GM23338 (cell line): ENCODE data around the gene ARID4A. TPM values are rescaled to one million over a fixed set of nuclear protein-coding genes. Genes with fewer than 3 reads are reported as not detected.

ENCODE experiments used
- ATAC-seq: fragments of 200-7000 bp; cut with Tn5 transposase; 3 replicates; pipeline ENCODE4 v1.9.1; 2020
- DNase-seq: peaks from one replicate; pipeline ENCODE4 v3.0.0-alpha.2; 2015; ENCODE audit warnings: low spot score
- H2AFZ ChIP-seq: fragments of 200-600 bp; sonication (generic); 2 replicates; pipeline ENCODE4 v1.8.0; 2016; ENCODE audit warnings: antibody characterized with exemption, mild to moderate bottlenecking, moderate library complexity
- H3F3A ChIP-seq: fragments of 200-600 bp; sonication (generic); replicated peaks from 2 replicates; pipeline ENCODE4 v1.8.0; 2017; ENCODE audit warnings: antibody characterized with exemption, mixed run types, low read depth
- H3K27ac ChIP-seq: fragments of 200-600 bp; sonication (generic); 2 replicates; pipeline ENCODE4 v1.6.1; 2016; ENCODE audit warnings: low read depth
- H3K27me3 ChIP-seq: fragments of 200-600 bp; sonication (generic); 2 replicates; pipeline ENCODE4 v1.8.0; 2016; ENCODE audit warnings: mild to moderate bottlenecking, mixed run types, moderate library complexity; ENCODE audit not compliant: insufficient read depth
- H3K36me3 ChIP-seq: fragments of 200-600 bp; sonication (generic); 2 replicates; pipeline ENCODE4 v1.8.0; 2016; ENCODE audit warnings: mild to moderate bottlenecking; ENCODE audit not compliant: insufficient read depth
- H3K4me1 ChIP-seq: fragments of 200-600 bp; sonication (generic); 2 replicates; pipeline ENCODE4 v1.8.0; 2016; ENCODE audit warnings: mild to moderate bottlenecking, moderate library complexity; ENCODE audit not compliant: insufficient read depth
- H3K4me2 ChIP-seq: fragments of 200-600 bp; sonication (generic); 2 replicates; pipeline ENCODE4 v1.7.1; 2017; ENCODE audit warnings: mixed run types
- H3K4me3 ChIP-seq: fragments of 200-600 bp; sonication (generic); 2 replicates; pipeline ENCODE4 v1.6.1; 2016; ENCODE audit warnings: mixed run types
- H3K79me2 ChIP-seq: fragments of 200-600 bp; sonication (generic); replicated peaks from 2 replicates; pipeline ENCODE4 v1.8.0; 2017; ENCODE audit warnings: mild to moderate bottlenecking; ENCODE audit not compliant: insufficient read depth
- H3K9me2 ChIP-seq: fragments of 200-600 bp; sonication (generic); 2 replicates; pipeline ENCODE4 v1.8.0; 2017; ENCODE audit not compliant: insufficient read depth
- H4K20me1 ChIP-seq: fragments of 200-600 bp; sonication (generic); replicated peaks from 2 replicates; pipeline ENCODE4 v1.8.0; 2017; ENCODE audit warnings: mild to moderate bottlenecking; ENCODE audit not compliant: insufficient read depth
- H3K27ac Mint-ChIP-seq: 2 replicates; pipeline ENCODE4 v1.8.0; 2020; ENCODE audit warnings: inconsistent platforms, mild to moderate bottlenecking, moderate library complexity, mixed read lengths
- H3K27me3 Mint-ChIP-seq: 3 replicates; pipeline ENCODE4 v1.8.0; 2022; ENCODE audit warnings: low read depth, mild to moderate bottlenecking, moderate library complexity, mixed read lengths, inconsistent platforms; ENCODE audit not compliant: insufficient read depth, poor library complexity
- H3K36me3 Mint-ChIP-seq: 3 replicates; pipeline ENCODE4 v1.8.0; 2021; ENCODE audit warnings: low read depth, mild to moderate bottlenecking, inconsistent platforms, moderate library complexity, mixed read lengths
- H3K4me1 Mint-ChIP-seq: 3 replicates; pipeline ENCODE4 v1.8.0; 2020; ENCODE audit warnings: mild to moderate bottlenecking, inconsistent platforms, mixed read lengths
- H3K4me3 Mint-ChIP-seq: 3 replicates; pipeline ENCODE4 v1.8.0; 2021; ENCODE audit warnings: moderate library complexity, mild to moderate bottlenecking, inconsistent platforms, mixed read lengths
- H3K9me3 Mint-ChIP-seq: 3 replicates; pipeline ENCODE4 v1.8.0; 2020; ENCODE audit warnings: moderate library complexity, mild to moderate bottlenecking, inconsistent platforms, mixed read lengths
- CREB1 ChIP-seq: fragments of 250-450 bp; sonication (Bioruptor Pico); IDR thresholded peaks from 2 replicates; pipeline ENCODE4 v1.5.0; 2020; ENCODE audit warnings: low read depth, mild to moderate bottlenecking, moderate library complexity
- CTCF ChIP-seq, 2 experiments: fragments of 200-600 bp in 1 of 2; sonication (generic) in 1 of 2; conservative IDR thresholded peaks; 2 replicates each; pipeline versions ENCODE4 v1.5.1 to v1.6.1; 2016 to 2017; ENCODE audit warnings: antibody characterized with exemption in 2 of 2, low read depth in 2 of 2, mild to moderate bottlenecking in 2 of 2, moderate library complexity in 1 of 2
- ETS1 ChIP-seq: IDR thresholded peaks from 2 replicates; pipeline ENCODE4 v1.6.1; 2016; ENCODE audit warnings: antibody characterized with exemption
- EZH2 ChIP-seq: fragments of 200-600 bp; sonication (generic); IDR thresholded peaks from one replicate; pipeline ENCODE4 v1.8.0; 2017; ENCODE audit warnings: antibody characterized with exemption, mild to moderate bottlenecking, low read depth; ENCODE audit not compliant: unreplicated experiment
- EZH2phosphoT487 ChIP-seq: fragments of 200-600 bp; sonication (generic); IDR thresholded peaks from one replicate; pipeline ENCODE4 v1.8.1; 2018; ENCODE audit warnings: antibody characterized with exemption; ENCODE audit not compliant: unreplicated experiment
- JUNB ChIP-seq: IDR thresholded peaks from one replicate; pipeline ENCODE4 v1.6.1; 2016; ENCODE audit warnings: antibody characterized with exemption; ENCODE audit not compliant: unreplicated experiment
- NANOG ChIP-seq: IDR thresholded peaks from 2 replicates; pipeline ENCODE4 v1.6.1; 2016; ENCODE audit warnings: antibody characterized with exemption, borderline replicate concordance
- POLR2AphosphoS5 ChIP-seq: IDR thresholded peaks from 2 replicates; pipeline ENCODE4 v1.6.1; 2016; ENCODE audit warnings: antibody characterized with exemption, low read depth
- STAT1 ChIP-seq: IDR thresholded peaks from one replicate; pipeline ENCODE4 v1.6.1; 2016; ENCODE audit warnings: antibody characterized with exemption; ENCODE audit not compliant: unreplicated experiment
- ZNF114 ChIP-seq: fragments of 250-450 bp; sonication (Bioruptor Pico); IDR thresholded peaks from 2 replicates; pipeline ENCODE4 v1.5.0; 2020; ENCODE audit warnings: mild to moderate bottlenecking, moderate library complexity
- ZNF331 ChIP-seq: fragments of 250-450 bp; sonication (Bioruptor Pico); IDR thresholded peaks from 2 replicates; pipeline ENCODE4 v1.5.0; 2020; ENCODE audit warnings: low read depth, mild to moderate bottlenecking, moderate library complexity
- ZNF462 ChIP-seq: fragments of 250-450 bp; sonication (Bioruptor Pico); IDR thresholded peaks from 2 replicates; pipeline ENCODE4 v1.5.0; 2020; ENCODE audit warnings: mild to moderate bottlenecking, moderate library complexity
- polyA plus RNA-seq: library from polyadenylated mRNA; unstranded; fragments of >200 nt; fragmentation: Nextera tagmentation; extraction: Ambion mirVana; gene quantifications from 2 replicates; pipeline ENCODE4 v1.2.1, GENCODE V29; 2016
- total RNA-seq: library from RNA; depleted of rRNA; stranded (reverse); fragments of >200 nt; shearing (Covaris generic); gene quantifications from 2 replicates; pipeline ENCODE4 v1.2.3, GENCODE V29; 2014
- TF ChIP-seq, protein P1 (sequence below): IDR thresholded peaks from one replicate; pipeline ENCODE4 v1.6.1; 2018; ENCODE audit warnings: antibody characterized with exemption; ENCODE audit not compliant: unreplicated experiment

Gene ARID4A
- total and polyA plus RNA-seq, 2 experiments from 2014 or later: 9.1 to 25.4 TPM

- H3K27ac ChIP-seq: no peak overlapping the region
- H4K20me1 ChIP-seq: peaks cover 47% of the 10 kb centered on the region
- Mint-ChIP-seq H3K36me3 (peaks cover 57% of the 10 kb centered on the region), H3K4me1 (peaks cover 12% of the 10 kb centered on the region), H3K9me3 (no peaks in the 10 kb centered on the region), H3K27me3 (peaks cover 6% of the 10 kb centered on the region), H3K4me3 (no peak overlapping the region), H3K27ac (no peak overlapping the region)
- H3K36me3 ChIP-seq: peaks cover 22% of the 10 kb centered on the region
- peaks cover 92% of the 10 kb centered on the region for H3K79me2 ChIP-seq
- H3F3A ChIP-seq: no peaks in the 10 kb centered on the region
- H3K4me2 ChIP-seq: no peak overlapping the region
- no peak overlapping the region for H2AFZ ChIP-seq
- no peaks in the 10 kb centered on the region for H3K27me3 ChIP-seq
- peaks cover 7% of the 10 kb centered on the region; the same call in 1 of the 2 replicates for H3K4me1 ChIP-seq
- no peak for DNase-seq
- no peak overlapping the region for H3K4me3 ChIP-seq
- no peaks in the 10 kb centered on the region for H3K9me2 ChIP-seq
- no peak for ATAC-seq
- TF ChIP-seq EZH2: no peak
- TF ChIP-seq JUNB: no peak
- TF ChIP-seq ZNF114: no peak
- no peak for TF ChIP-seq EZH2phosphoT487
- TF ChIP-seq STAT1: no peak
- TF ChIP-seq, protein P1, sequence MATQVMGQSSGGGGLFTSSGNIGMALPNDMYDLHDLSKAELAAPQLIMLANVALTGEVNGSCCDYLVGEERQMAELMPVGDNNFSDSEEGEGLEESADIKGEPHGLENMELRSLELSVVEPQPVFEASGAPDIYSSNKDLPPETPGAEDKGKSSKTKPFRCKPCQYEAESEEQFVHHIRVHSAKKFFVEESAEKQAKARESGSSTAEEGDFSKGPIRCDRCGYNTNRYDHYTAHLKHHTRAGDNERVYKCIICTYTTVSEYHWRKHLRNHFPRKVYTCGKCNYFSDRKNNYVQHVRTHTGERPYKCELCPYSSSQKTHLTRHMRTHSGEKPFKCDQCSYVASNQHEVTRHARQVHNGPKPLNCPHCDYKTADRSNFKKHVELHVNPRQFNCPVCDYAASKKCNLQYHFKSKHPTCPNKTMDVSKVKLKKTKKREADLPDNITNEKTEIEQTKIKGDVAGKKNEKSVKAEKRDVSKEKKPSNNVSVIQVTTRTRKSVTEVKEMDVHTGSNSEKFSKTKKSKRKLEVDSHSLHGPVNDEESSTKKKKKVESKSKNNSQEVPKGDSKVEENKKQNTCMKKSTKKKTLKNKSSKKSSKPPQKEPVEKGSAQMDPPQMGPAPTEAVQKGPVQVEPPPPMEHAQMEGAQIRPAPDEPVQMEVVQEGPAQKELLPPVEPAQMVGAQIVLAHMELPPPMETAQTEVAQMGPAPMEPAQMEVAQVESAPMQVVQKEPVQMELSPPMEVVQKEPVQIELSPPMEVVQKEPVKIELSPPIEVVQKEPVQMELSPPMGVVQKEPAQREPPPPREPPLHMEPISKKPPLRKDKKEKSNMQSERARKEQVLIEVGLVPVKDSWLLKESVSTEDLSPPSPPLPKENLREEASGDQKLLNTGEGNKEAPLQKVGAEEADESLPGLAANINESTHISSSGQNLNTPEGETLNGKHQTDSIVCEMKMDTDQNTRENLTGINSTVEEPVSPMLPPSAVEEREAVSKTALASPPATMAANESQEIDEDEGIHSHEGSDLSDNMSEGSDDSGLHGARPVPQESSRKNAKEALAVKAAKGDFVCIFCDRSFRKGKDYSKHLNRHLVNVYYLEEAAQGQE: no peak
- TF ChIP-seq ZNF462 (CRISPR knock-in tag): no peak
- TF ChIP-seq ZNF331: no peak
- TF ChIP-seq CREB1 (CRISPR knock-in tag): no peak
- no peak for TF ChIP-seq CTCF (conservative IDR thresholded peaks at IDR 0.05; ENCODE audit: low read depth in 2 of 2)
- TF ChIP-seq NANOG: no peak
- TF ChIP-seq POLR2AphosphoS5: no peak
- TF ChIP-seq ETS1: no peak
These were observed 48.7 kb upstream of the ARID4A start for GRCh38 chr14:58249611-58250010.
